Medulla oblongata (tissue), 1 donor: ENCODE measurements around the gene RGP1.

Experiments
- DNase-seq: peaks from one replicate; pipeline ENCODE4 v3.0.0-alpha.2; 2015; ENCODE audit errors: extremely low spot score

Gene RGP1

GRCh38 chr9:35743880-35744518 lies 5.1 kb upstream of the RGP1 start:
- DNase-seq, result no peak

- DNase-seq, result no peak
Observed at GRCh38 chr9:35745569-35745968, 3.5 kb upstream of the RGP1 start.

GRCh38 chr9:35746583-35746982 lies 2.5 kb upstream of the RGP1 start:
- DNase-seq, result no peak

- no peak for DNase-seq
Observed at GRCh38 chr9:35748242-35748857, 737 bp upstream of the RGP1 start.

GRCh38 chr9:35749515-35750255 lies 598 bp downstream of the RGP1 start:
- no peak for DNase-seq

GRCh38 chr9:35750256-35750531 lies 1.1 kb downstream of the RGP1 start:
- DNase-seq, result no peak

GRCh38 chr9:35753466-35753865 lies 4.4 kb downstream of the RGP1 start:
- no peak for DNase-seq

GRCh38 chr9:35754264-35754663 lies 5.2 kb downstream of the RGP1 start, which contains the start of gene MSMP:
TSS of gene MSMP (minus strand) at chr9:35754276. CDS start at chr9:35754129, 147 bp downstream.
- no peak for DNase-seq

GRCh38 chr9:35755071-35755470 lies 6.0 kb downstream of the RGP1 start:
- DNase-seq, result no peak

- peak; percentile 68 for DNase-seq
Observed at GRCh38 chr9:35756275-35757225, 7.5 kb downstream of the RGP1 start.

GRCh38 chr9:35757226-35757891 lies 8.3 kb downstream of the RGP1 start:
- peak; percentile 43 for DNase-seq

- DNase-seq, result no peak
Observed at GRCh38 chr9:35757892-35758275, 8.8 kb downstream of the RGP1 start.

GRCh38 chr9:35758475-35759050 lies 9.5 kb downstream of the RGP1 start:
- DNase-seq, result no peak

- DNase-seq, result no peak
Observed at GRCh38 chr9:35759795-35760194, 10.7 kb downstream of the RGP1 start.

- no peak for DNase-seq
Observed at GRCh38 chr9:35760651-35761050, 11.6 kb downstream of the RGP1 start.

- no peak for DNase-seq
Observed at GRCh38 chr9:35763181-35763580, 14.1 kb downstream of the RGP1 start.

GRCh38 chr9:35763803-35764202 lies 14.7 kb downstream of the RGP1 start:
- no peak for DNase-seq

GRCh38 chr9:35766997-35767396 lies 17.9 kb downstream of the RGP1 start:
- no peak for DNase-seq

- no peak for DNase-seq
Observed at GRCh38 chr9:35767458-35767857, 18.4 kb downstream of the RGP1 start.

GRCh38 chr9:35769763-35770162 lies 20.7 kb downstream of the RGP1 start:
- DNase-seq, result no peak

- no peak for DNase-seq
Observed at GRCh38 chr9:35771075-35771433, 22.0 kb downstream of the RGP1 start.
